ENCODE data around the gene COL1A1.

DNA sequence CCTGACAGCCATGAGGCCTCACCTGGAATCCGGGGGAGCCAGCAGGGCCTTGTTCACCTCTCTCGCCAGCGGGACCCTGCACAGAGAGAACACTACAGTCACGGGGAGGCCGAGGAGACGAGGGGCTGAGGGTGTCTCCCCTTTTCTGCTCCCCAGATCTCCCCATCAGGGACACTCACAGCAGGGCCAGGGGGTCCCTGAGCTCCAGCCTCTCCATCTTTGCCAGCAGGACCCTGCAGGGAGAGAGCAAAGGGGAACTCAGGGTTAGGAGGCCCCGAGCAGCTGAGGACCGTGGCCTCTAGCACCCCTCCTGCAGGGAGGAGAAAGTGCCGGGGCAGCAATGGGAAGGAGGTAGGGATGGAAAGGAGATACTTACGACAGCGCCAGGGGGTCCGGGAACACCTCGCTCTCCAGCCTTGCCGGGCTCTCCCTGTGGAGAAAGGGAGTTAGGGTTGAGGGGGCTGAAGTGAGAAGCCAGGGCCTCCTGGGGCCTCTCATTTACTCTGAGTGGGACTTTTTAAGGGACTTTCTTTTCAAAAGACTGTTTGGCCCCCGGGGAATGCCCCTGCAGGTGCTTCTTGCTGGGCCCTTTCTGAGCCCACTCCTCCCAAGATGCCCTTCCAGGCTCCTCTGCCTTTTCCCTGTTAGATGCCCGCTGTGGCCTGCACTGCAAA lies 8.7 kb downstream of the COL1A1 start:
- TF ChIP-seq, protein P1, sequence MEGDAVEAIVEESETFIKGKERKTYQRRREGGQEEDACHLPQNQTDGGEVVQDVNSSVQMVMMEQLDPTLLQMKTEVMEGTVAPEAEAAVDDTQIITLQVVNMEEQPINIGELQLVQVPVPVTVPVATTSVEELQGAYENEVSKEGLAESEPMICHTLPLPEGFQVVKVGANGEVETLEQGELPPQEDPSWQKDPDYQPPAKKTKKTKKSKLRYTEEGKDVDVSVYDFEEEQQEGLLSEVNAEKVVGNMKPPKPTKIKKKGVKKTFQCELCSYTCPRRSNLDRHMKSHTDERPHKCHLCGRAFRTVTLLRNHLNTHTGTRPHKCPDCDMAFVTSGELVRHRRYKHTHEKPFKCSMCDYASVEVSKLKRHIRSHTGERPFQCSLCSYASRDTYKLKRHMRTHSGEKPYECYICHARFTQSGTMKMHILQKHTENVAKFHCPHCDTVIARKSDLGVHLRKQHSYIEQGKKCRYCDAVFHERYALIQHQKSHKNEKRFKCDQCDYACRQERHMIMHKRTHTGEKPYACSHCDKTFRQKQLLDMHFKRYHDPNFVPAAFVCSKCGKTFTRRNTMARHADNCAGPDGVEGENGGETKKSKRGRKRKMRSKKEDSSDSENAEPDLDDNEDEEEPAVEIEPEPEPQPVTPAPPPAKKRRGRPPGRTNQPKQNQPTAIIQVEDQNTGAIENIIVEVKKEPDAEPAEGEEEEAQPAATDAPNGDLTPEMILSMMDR (IDR thresholded peaks at IDR 0.05) = no peak
- TF ChIP-seq POLR2A (IDR thresholded peaks at IDR 0.05) (no peak), POLR2AphosphoS5 (IDR thresholded peaks at IDR 0.05; ENCODE audit: insufficient read depth in 1 of 2, low read depth in 1 of 2) (no peak)
